Gastrocnemius medialis (tissue), 4 donors: Measurements from ENCODE around the gene CLDN19. TPM values are rescaled to one million over a fixed set of nuclear protein-coding genes. Genes with fewer than 3 reads are reported as not detected.

Source experiments
- ATAC-seq, 2 donors: fragments of 150-250 bp; one replicate each; pipeline ENCODE4 v1.9.1; 2016
- DNase-seq, 2 donors: peaks; one replicate each; pipeline ENCODE4 v3.0.0-alpha.2; 2019
- H3K27ac ChIP-seq, 4 donors: fragments of 200-600 bp; sonication (generic); 1 replicate in 1 of 4; 2 replicates in 3 of 4; pipeline ENCODE4 v1.5.1; 2016 to 2018; ENCODE audit warnings: mild to moderate bottlenecking in 2 of 4, moderate library complexity in 1 of 4
- H3K27me3 ChIP-seq, 3 donors: fragments of 200-600 bp; sonication (generic) in 2 of 3; 1 replicate in 1 of 3; 2 replicates in 2 of 3; pipeline versions ENCODE4 v1.5.1 to v1.6.0; 2016 to 2019; ENCODE audit warnings: mild to moderate bottlenecking in 1 of 3, moderate library complexity in 1 of 3
- H3K36me3 ChIP-seq, 2 donors: fragments of 200-600 bp; sonication (generic) in 1 of 2; one replicate each; pipeline ENCODE4 v1.5.1; 2017 to 2018
- H3K4me1 ChIP-seq, 2 donors: fragments of 200-600 bp; sonication (generic) in 1 of 2; one replicate each; pipeline ENCODE4 v1.5.1; 2016 to 2017; ENCODE audit warnings: mild to moderate bottlenecking in 2 of 2
- H3K4me3 ChIP-seq, 4 donors: fragments of 200-600 bp; sonication (generic) in 3 of 4; 1 replicate in 1 of 4; 2 replicates in 3 of 4; pipeline ENCODE4 v1.5.1; 2016 to 2019; ENCODE audit warnings: mild to moderate bottlenecking in 2 of 4
- H3K9me3 ChIP-seq, 3 donors: fragments of 200-600 bp; sonication (generic) in 2 of 3; 1 replicate in 1 of 3; 2 replicates in 2 of 3; pipeline ENCODE4 v1.5.1; 2016 to 2019
- POLR2A ChIP-seq, 2 donors: fragments of 450-650 bp; IDR thresholded peaks; one replicate each; pipeline ENCODE4 v1.6.1; 2017; ENCODE audit warnings: antibody characterized with exemption in 2 of 2, mild to moderate bottlenecking in 2 of 2, moderate library complexity in 2 of 2
- in situ Hi-C, 4 donors: fragments of 200-750 bp; cut with MboI; loops; one replicate each; pipeline versions ENCODE4 v1.15.0 to v1.8.0; 2017; ENCODE audit warnings: low sequenced_read_pairs in 4 of 4
- intact Hi-C: fragments of 100-400 bp; cut with DNase I; formaldehyde crosslinking; loops from one replicate; pipeline ENCODE4 v1.15.1; 2023; ENCODE audit warnings: low total_unique reads
- total RNA-seq, 4 donors: library from RNA; depleted of rRNA; stranded (reverse); fragments of >200 nt; gene quantifications; one replicate each; pipeline versions ENCODE4 v1.1.0 to v1.2.3, GENCODE V29; 2016
- TF ChIP-seq, protein P1 (sequence below), 5 experiments: fragments of 450-650 bp in 3 of 5; fragments of 200-600 bp in 2 of 5; sonication (generic) in 2 of 5; IDR thresholded peaks in 4 of 5; conservative IDR thresholded peaks in 1 of 5; 1 replicate in 4 of 5; 2 replicates in 1 of 5; pipeline ENCODE4 v1.5.1; 2016 to 2019; ENCODE audit warnings: antibody characterized with exemption in 5 of 5, mild to moderate bottlenecking in 3 of 5, moderate library complexity in 3 of 5

The CLDN19 gene, protein sequence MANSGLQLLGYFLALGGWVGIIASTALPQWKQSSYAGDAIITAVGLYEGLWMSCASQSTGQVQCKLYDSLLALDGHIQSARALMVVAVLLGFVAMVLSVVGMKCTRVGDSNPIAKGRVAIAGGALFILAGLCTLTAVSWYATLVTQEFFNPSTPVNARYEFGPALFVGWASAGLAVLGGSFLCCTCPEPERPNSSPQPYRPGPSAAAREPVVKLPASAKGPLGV
- under 1 TPM in 2 of 4 donors, not detected in 2; 0.20 to 0.59 TPM for total RNA-seq

DNA sequence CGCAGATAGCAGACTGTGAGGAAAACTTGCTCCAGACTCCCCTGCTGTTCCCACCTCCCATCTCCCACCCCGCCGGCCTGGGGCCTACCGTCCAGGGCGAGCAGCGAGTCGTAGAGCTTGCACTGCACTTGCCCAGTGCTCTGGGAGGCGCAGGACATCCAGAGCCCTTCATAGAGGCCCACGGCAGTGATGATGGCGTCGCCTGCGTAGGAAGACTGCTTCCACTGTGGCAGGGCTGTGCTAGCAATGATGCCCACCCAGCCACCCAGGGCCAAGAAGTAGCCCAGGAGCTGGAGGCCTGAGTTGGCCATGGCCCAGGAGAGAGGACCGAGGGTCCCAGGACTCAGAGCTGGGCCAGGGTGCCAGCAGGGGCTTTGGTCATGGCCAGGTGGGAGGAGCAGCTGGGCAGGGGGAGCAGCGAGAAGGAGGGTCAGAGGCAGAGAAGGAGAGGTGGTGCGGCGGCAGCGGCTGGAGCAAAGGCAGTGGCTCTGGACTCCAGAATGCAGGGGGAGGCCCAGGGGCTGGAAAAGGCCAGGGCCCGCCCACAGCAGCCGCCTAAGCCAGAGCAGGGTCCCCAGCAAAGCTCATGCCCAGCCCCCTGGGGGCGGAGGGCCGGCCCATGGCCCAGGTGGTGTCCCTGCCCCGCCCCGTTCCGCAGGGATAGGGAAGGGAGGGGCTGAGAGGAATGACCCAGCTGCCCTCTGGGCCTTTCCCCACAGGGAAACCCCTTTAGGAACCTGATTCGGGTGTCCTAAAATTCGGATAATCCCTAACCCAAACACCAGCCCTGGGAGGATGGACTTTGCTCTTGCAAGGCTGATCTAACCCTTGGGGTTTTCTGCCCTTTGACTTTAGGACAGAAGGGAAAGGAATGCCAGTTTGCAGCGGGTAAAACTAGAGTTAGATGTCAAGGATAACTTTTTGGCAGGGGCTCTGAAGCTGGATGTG, at the start of gene CLDN19:
Gene CLDN19 (minus strand): TSS at position 484 of the 948 bp plus-strand sequence. CDS start 173 bp downstream, at position 311.
- H3K27me3 ChIP-seq, result no peaks in the 10 kb centered on the region
- no peaks in the 10 kb centered on the region for H3K9me3 ChIP-seq
- no peak for ATAC-seq
- DNase-seq, result no peak
- no peak within 1 kb of the TSS for H3K27ac ChIP-seq
- no peak within 1 kb of the TSS for H3K4me3 ChIP-seq
- intact Hi-C loops, result loop anchor here (10.0 kb wide), 1 partner anchor 595 kb away; no protein-coding TSS in a partner anchor
- H3K36me3 ChIP-seq, result no peaks in the 10 kb centered on the region
- in situ Hi-C loops, result loop anchor here in 3 of 4 donors (10.0 to 25.0 kb wide), 4 partner anchors 155 to 603 kb away; no protein-coding TSS in a partner anchor
- TF ChIP-seq, protein P1, sequence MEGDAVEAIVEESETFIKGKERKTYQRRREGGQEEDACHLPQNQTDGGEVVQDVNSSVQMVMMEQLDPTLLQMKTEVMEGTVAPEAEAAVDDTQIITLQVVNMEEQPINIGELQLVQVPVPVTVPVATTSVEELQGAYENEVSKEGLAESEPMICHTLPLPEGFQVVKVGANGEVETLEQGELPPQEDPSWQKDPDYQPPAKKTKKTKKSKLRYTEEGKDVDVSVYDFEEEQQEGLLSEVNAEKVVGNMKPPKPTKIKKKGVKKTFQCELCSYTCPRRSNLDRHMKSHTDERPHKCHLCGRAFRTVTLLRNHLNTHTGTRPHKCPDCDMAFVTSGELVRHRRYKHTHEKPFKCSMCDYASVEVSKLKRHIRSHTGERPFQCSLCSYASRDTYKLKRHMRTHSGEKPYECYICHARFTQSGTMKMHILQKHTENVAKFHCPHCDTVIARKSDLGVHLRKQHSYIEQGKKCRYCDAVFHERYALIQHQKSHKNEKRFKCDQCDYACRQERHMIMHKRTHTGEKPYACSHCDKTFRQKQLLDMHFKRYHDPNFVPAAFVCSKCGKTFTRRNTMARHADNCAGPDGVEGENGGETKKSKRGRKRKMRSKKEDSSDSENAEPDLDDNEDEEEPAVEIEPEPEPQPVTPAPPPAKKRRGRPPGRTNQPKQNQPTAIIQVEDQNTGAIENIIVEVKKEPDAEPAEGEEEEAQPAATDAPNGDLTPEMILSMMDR (IDR thresholded peaks at IDR 0.05 in 4 of 5, conservative IDR thresholded peaks at IDR 0.05 in 1 of 5), result no peak
- no peak for TF ChIP-seq POLR2A (IDR thresholded peaks at IDR 0.05)
- H3K4me1 ChIP-seq, result no peaks in the 10 kb centered on the region

DNA sequence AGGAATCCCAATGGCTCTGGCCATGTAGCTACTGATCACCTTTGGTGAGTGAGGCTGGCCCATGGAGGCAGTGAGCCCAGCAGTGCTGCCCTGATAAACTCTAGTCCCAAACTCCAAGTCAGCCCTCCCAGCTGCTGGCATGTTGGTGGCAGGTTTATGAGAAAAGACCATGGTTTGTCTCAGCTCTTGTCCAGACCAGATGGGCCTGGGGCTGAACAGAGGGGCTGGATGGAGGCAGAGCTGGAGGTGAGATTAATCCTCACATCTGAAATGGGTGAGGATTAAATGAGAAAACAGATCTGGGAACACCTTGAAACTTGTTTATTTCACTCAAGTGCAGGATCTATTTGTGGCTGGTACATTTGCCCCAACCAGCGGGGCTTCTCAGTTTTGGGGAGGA, 48.0 kb upstream of the CLDN19 start:
- Histone ChIP-seq H3K4me1 (peaks cover 0 to 11% of the 10 kb centered on the region in 2 donors), H3K36me3 (no peaks in the 10 kb centered on the region), H3K27me3 (peaks cover 0 to 10% (median 0%) of the 10 kb centered on the region in 3 donors), H3K9me3 (no peaks in the 10 kb centered on the region), H3K27ac (no peak overlapping the region), H3K4me3 (no peak overlapping the region)
- in situ Hi-C loops, result loop anchor here in 2 of 4 donors (25.0 kb wide), 1 partner anchor 274 kb away; no protein-coding TSS in a partner anchor
- no peak for ATAC-seq
- intact Hi-C loops, result no loop called here
- TF ChIP-seq, protein P1 (IDR thresholded peaks at IDR 0.05 in 4 of 5, conservative IDR thresholded peaks at IDR 0.05 in 1 of 5), result no peak
- no peak for TF ChIP-seq POLR2A (IDR thresholded peaks at IDR 0.05)
- no peak for DNase-seq

DNA sequence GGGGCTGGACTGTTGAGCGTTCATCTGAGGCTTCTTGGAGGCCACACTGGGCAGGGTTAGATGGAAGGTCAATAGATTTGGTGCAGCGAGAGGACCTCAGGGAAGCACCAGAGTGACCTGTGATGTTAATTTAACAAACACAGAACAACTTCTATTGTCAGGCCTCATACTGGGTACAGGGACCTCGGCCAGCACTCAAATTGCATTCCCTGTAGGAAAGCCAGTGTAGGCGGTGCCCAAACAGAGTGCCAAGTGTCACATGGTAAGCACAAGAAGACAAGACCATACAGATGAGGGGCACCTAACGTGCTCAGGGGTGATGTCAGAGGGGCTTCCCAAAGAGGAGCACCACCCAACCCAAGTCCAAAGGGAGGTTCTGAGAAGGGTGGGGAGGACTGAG, 46.1 kb upstream of the CLDN19 start:
- no peak for TF ChIP-seq POLR2A (IDR thresholded peaks at IDR 0.05)
- TF ChIP-seq, protein P1 (IDR thresholded peaks at IDR 0.05 in 4 of 5, conservative IDR thresholded peaks at IDR 0.05 in 1 of 5), result no peak
- H3K4me1 ChIP-seq, result peaks cover 0 to 11% of the 10 kb centered on the region in 2 donors
- H3K36me3 ChIP-seq, result no peaks in the 10 kb centered on the region
- H3K4me3 ChIP-seq, result no peak overlapping the region
- H3K9me3 ChIP-seq, result no peaks in the 10 kb centered on the region
- in situ Hi-C loops, result loop anchor here in 2 of 4 donors (25.0 kb wide), 1 partner anchor 276 kb away; no protein-coding TSS in a partner anchor
- no peak overlapping the region for H3K27ac ChIP-seq
- peaks cover 0 to 10% (median 0%) of the 10 kb centered on the region in 3 donors for H3K27me3 ChIP-seq
- ATAC-seq (no peak), DNase-seq (no peak)
- intact Hi-C loops, result no loop called here

DNA sequence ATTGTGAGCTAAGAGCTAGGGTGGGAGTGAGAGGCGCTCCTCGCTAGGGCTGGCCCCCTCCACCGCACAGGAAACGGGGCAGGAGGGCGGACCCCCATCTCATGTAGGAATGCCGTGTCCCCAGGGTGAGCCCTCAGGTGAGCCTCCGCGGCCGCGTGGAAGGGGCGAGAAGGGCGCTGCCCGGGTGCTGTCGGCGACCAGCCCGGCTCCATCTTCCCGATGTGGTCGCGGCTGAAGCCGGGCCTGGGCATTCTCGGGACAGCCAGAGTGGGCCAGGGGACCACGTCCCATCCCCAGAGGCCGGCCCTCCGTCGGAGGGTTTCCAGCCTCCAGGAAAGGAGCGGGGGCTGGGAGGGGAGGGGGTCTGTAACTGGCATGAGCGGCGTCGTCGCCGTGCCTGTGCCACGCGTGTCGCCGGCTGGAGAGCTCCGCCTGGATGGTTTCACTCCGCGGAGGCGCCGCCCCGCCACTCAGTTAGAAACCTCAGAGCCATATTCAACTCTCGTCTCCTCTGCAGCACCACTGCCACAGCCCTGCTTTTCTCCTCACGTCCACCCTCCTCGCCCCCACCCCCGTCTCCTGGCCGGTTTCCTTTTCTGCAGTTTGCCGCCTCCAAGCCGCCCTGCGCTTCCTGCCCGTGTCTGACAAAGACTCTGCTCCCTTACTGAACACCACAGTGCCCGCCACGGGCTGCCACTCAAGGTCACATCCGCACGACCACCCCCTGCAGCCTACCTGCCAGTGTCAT, 45.1 kb upstream of the CLDN19 start, which contains the start of gene TMEM269:
Gene TMEM269 (plus strand): TSS at position 46 of the 748 bp plus-strand sequence. CDS start 4,903 bp downstream, outside the sequence.
- H3K27me3 ChIP-seq, result peaks cover 0 to 10% (median 0%) of the 10 kb centered on the region in 3 donors
- peak within 1 kb of the TSS; percentile 36 to 52 (median 48) for H3K4me3 ChIP-seq
- H3K9me3 ChIP-seq, result no peaks in the 10 kb centered on the region
- H3K36me3 ChIP-seq, result peaks cover 0 to 9% of the 10 kb centered on the region in 2 donors
- H3K27ac ChIP-seq, result no peak within 1 kb of the TSS
- TF ChIP-seq, protein P1 (IDR thresholded peaks at IDR 0.05 in 4 of 5, conservative IDR thresholded peaks at IDR 0.05 in 1 of 5), result no peak
- TF ChIP-seq POLR2A (IDR thresholded peaks at IDR 0.05), result no peak
- H3K4me1 ChIP-seq, result peaks cover 0 to 11% of the 10 kb centered on the region in 2 donors
- no peak for DNase-seq
- intact Hi-C loops, result no loop called here
- in situ Hi-C loops, result loop anchor here in 2 of 4 donors (25.0 kb wide), 1 partner anchor 277 kb away; no protein-coding TSS in a partner anchor
- no peak for ATAC-seq
